Activated T-cell treated with anti-CD3 and anti-CD28 coated beads for 48 hours (primary cell): Measurements from ENCODE around the gene MAPK12.
"Not testable (repeated sequence)": the region's sequence is repeated elsewhere in the genome, so short reads cannot be mapped to it uniquely, and the experiment has no call there.

ENCODE experiments used
- DNase-seq: peaks from one replicate; pipeline ENCODE4 v3.0.0-alpha.2; 2020; ENCODE audit warnings: low read depth

Gene MAPK12

GRCh38 chr22:50215297-50216054 is 46.0 kb downstream of the MAPK12 start:
- no peak for DNase-seq

- no peak for DNase-seq
Measured at GRCh38 chr22:50213263-50213662, 48.2 kb downstream of the MAPK12 start.

DNA sequence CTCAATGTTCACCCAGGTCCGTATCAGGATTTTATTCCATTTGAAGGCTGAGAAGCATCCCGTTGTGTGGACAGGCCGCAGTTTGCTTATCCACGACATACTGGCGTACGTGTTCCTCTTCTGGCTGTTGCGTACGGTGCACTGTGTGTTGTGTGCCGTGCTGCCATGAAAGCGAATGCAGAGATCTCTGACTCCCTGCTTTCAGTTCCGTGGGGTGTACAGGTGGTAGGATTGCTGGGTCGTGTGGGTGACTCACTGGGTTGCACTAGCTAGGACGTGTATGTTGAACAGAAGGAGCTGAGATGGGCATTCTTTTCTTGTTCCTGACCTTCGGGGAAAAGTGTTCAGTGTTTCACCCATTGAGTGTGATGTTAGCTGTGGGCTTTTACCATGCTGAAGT is 50.3 kb downstream of the MAPK12 start:
- DNase-seq = no peak

DNA sequence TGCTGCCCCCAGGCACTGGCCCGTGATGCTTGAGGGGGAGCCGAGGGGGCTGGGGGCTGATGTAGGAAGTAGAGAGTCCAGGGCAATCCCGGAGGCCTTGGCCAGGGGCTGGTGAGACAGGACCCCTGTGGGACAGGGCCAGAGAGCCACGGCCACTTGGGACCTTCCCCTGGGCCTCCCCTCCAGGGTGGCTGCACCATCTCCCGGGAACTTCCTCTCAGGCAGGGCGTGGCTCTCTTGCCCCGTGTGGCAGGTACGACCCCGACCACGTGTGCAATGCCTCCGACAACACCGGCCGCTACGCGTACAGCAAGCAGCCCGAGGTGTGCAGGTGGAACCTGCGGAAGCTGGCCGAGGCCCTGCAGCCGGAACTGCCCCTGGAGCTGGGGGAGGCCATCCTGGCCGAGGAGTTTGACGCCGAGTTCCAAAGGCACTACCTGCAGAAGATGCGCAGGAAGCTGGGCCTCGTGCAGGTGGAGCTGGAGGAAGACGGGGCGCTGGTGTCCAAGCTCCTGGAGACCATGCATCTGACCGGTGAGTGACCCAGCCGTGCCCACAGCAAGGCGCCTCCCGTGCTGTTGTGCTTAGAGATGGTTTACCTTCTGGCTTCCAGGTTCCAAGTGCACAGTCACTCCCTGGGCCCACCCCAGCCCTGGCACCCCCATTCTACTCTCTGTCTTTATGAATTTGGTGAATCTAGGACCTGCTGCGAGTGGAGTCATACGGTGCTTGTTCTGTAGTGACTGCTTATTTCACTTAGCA is 50.9 kb downstream of the MAPK12 start:
- DNase-seq = no peak

DNA sequence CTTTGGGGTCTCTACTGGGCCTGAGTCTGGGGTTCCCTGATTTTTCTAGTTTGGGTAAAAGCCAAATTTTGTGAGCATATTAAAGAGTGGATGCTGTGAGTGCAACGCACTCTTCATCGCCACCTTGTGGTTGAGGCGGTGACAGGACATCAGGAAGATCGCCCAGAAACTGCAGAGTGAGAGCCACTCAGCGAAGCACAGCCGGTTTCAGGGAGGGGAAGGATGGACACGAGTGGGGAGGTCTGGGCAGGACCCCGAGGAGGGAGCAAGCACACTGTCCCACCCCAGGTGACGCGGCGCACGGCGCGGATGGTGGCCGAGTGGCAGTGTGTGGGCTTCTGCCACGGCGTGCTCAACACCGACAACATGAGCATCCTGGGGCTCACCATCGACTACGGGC is 51.6 kb downstream of the MAPK12 start:
- no peak for DNase-seq

GRCh38 chr22:50208939-50209892 is 52.3 kb downstream of the MAPK12 start:
- DNase-seq = no peak

DNA sequence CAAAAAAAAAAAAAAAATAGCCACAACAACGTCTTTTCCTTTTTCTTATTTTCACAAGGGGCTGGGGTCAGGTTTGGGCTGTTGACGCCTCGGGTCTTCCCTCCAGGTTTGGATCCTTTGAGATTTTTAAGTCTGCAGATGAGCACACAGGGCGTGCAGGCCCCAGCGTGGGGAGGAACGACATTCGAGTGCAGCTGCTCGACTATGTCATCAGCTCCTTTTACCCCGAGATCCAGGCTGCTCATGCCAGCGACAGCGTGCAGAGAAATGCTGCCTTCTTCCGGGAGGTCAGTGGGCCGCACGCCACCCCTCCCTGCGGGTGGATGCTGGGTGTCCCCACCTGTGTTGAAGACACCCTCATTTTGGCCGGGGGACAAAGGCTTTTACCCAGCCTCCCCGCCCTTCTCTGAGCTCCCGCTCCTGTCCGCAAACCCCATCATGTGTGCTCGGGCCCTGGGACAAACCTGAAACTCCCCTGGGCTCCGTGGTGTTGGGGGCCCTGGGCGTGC is 53.0 kb downstream of the MAPK12 start:
- no peak for DNase-seq

DNA sequence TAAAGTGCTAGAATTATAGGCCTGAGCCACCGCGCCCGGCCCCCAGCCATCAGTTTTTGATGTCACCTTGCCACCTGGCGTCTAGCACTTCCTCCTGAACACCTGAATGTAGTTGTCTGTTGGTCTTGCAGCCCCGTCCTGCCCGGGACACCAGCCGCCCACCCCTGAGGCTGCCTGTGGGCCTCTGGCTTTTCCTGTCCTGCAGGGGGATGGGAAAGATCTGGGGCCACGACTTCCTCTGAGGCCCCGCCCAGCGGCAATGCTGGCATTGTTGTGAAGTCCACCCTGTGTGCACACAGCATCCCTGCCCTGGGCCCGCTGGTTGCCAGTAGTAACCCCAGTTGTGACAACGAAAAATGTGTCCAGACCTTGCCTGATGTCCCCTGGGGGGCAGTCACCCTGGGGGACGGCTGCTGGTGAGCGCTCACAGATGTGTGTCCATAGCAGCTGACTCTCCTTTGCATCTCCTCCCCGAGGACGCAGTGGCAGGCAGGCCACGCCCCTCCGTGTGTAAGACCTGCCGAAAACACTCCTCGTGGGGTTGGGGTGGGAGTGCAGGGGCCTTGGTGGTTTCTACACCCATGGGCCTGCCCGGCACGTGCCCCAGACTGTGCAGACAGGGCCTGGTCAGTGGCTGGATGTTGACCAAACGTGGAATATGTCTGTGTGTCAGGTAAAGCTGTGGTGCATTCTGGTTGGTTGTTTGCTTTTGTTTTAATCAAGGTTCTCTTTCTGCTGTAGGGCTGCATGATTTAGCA is 53.9 kb downstream of the MAPK12 start:
- no peak for DNase-seq

GRCh38 chr22:50206599-50206998 is 54.9 kb downstream of the MAPK12 start:
- no peak for DNase-seq

DNA sequence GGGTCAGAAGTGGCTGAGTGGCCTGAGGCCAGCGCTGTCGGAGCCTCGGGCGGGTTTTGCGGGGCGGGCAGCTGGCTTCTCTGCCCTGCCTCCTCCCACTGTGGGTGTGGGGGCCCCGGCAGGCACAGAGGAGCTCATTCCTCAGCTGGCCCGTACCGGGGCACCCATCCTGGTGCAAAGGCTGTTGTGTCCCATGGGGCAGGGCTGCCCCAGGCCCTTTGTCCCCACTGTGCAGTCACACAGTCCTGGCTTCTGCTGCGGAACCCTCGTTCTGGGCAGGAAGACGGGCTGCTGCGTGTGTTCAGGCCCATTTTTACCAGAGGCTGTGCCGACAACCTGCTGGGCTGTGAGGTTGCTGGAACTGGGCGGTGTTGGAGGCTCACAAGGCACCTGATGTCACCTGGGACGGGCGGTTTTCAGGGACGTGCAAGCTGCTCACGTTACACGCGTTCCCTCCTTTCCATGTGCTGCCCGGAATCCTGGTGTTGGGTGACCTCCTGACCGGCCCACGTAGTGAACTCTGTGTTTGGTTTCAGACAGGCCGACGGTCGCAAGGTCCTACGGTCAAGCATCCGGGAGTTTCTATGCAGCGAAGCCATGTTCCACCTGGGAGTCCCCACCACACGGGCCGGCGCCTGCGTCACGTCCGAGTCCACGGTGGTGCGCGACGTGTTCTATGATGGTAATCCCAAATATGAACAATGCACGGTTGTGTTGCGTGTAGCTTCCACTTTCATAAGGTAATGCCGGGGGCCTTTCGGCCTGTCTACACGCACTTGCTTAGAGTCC is 55.5 kb downstream of the MAPK12 start:
- no peak for DNase-seq

GRCh38 chr22:50204998-50205397 is 56.5 kb downstream of the MAPK12 start:
- DNase-seq = not testable (repeated sequence)

DNA sequence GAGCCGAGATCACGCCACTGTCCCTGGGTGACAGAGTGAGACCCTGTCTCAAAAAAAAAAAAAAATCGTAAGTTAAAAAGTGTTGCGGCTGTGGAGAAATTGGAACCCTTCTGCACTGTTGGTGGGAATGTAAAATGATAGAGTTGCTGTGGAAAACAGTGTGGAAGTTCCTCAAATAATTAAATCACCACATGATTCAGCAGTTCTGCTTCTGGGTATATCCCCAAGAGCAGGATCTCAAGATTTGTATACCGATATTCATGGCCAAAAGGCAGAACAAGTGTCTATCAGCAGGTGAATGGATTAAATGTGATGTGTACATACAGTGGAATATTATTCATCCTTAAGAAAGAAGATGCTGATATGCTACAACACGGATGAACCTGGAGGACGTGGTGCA is 56.9 kb downstream of the MAPK12 start:
- no peak for DNase-seq

DNA sequence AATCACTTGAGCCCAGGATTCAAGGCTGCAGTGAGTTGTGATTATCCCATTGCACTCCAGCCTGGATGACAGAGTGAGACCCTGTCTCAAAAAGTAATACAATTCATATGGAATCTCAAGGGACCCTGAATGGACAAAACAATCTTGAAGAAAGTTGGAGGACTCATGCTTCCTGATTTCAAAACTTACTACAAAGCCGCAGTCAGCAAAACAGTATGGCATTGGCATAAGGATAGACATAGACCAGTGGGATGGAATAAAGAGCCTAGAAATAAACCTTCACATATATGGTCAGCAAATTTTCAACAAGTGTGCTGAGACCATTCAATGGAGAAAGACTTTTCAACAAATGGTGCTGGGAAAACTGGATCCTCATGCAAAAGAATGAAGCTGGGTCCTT is 58.2 kb downstream of the MAPK12 start:
- no peak for DNase-seq
